GM12891 (cell line): ENCODE measurements around the gene TRDN.

ENCODE experiments used
- PAX5 ChIP-seq: IDR thresholded peaks from 2 replicates; pipeline ENCODE4 v1.6.1; 2011; ENCODE audit warnings: low read length, moderate library complexity, mild to moderate bottlenecking; ENCODE audit not compliant: insufficient read depth, severe bottlenecking
- POLR2A ChIP-seq: IDR thresholded peaks from 2 replicates; pipeline ENCODE4 v1.6.1; 2011; ENCODE audit warnings: low read depth, low read length, control low read depth

DNA sequence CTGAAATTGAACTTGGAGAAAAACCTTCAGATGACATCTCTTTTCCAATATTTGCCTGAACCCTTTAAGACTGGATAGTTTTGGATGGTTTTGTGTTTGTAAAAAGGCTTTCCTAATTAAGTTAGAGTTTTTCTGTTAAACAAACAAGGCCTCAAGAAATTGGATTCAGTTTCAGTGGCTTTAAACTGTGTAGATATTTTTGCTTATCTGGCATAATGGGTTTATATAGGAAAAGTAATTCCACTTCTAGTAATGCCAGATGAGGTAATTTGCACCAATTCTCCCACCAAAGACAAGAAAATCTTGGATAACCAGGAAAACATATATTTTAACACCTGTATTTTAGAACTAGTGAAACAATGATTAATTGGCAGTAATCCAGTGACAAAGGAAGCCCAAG is 12.0 kb upstream of the TRDN start:
- TF ChIP-seq POLR2A: no peak
- no peak for TF ChIP-seq PAX5
